ENCODE measurements around the gene CSN2.
"Not testable (repeated sequence)": the region's sequence is repeated elsewhere in the genome, so short reads cannot be mapped to it uniquely, and the experiment has no call there.

The CSN2 gene, protein sequence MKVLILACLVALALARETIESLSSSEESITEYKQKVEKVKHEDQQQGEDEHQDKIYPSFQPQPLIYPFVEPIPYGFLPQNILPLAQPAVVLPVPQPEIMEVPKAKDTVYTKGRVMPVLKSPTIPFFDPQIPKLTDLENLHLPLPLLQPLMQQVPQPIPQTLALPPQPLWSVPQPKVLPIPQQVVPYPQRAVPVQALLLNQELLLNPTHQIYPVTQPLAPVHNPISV

DNA sequence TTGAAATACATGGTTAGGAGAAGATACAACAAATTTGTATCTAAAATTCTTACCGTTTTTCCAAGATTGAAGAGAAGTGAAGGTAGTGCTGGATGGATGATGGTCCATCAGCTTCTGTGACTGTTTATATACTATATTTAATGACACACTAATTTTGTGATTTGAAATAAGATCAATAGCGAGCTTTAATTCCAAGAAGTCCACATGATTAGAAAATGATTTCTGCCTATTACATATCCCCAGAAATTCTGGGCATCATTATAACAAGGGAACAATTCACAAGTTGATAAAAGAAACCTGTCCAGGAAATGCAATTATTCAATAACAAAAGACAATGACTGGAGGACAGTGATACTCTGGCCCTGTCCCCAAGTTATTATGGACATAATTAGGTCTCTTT lies at the start of gene CSN2:
Gene CSN2, minus strand, starts transcription at position 101 of the 400 bp plus-strand sequence. CDS start 4,733 bp downstream, outside the sequence.
- no peak for DNase-seq

DNA sequence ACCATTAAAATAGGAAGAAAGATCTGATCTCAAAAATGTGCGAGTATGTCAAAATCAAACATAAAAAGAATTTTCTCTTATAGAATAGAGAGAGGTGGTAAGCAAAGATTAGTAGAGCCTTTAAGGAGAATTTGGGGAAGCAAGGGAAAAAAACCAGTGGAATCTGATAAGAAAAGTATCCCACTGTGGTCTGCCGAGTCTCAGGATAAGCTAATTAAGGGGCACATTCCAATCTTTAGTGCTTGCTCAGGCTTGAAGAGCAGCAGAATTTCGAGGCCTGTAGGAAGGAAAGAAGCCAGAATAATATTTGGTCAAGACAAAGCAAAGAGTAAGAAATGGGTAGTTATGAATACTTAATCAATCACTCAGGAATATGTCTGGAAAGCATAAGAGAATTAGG lies 43.2 kb upstream of the CSN2 start:
- no peak for DNase-seq

DNA sequence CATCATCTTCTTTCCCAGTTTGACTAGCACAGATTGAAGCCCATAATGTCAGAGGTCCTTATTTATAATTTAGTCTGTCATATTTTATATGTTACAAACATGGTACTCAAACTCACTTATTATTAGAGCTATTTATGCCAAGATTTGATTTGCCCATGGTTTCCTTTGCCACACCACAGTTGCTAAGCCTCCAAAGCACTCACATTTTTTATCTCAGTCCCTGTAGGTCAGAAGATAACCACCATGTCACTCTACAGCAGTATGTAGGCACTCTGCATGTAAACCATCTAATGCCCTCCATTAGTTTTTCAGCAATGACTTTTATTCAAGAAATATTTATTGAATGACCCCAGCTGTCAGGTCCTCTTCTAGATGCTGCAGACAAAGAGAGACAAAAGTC lies 37.0 kb upstream of the CSN2 start:
- no peak for DNase-seq

DNA sequence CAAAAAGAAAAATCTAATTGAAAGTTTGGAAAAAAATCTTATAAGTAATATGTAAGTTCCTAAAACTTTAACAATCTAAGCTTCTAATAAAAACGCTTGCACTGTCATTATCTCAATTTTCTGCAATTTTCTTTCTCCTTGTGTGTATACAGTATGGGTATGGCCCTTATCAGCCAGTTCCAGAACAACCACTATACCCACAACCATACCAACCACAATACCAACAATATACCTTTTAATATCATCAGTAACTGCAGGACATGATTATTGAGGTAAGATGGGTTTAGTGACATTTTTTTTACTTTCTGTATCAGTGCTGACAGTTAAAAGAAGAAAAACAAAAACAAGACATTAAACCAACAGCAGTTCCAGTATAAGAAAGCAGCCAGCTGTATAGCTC lies 35.2 kb upstream of the CSN2 start:
- DNase-seq, result no peak

DNA sequence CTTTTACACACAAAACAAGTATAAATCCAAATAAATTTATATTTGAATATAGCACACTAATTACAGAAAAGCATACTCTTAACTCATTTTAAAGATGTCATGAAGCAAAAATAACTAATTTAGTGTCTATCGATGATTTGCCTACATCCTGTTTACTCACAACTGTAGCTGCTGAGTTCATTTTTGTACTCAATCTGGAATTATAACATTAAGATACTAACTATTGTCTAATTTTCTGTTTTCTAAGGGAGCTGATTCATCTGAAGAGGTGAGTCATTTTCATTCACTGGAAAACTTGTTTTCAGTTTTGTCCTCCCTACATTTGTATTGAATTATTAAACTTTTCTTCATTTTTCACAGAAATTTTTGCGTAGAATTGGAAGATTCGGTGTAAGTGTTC lies 33.9 kb upstream of the CSN2 start:
- DNase-seq, result no peak

DNA sequence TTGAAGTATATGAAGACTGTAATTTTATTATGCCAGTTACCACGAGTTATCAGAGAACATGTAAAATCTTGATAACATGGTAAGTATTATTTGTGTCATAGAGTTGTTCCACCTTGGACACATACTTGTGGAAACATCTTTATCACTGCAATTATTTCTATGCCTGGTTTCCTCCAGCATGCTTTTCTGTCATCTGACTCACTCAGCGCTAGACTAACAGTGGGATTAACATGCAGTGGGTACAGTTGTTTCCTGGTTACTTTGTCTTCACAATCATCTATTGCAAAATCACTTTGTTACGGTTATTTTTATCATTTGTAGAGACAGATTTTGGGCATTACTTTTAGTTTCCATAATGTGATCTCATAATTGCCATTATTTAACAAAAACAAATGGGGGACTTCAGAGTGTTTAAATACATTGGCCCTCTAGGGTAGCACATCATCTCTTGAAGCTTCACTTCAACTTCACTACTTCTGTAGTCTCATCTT lies 30.0 kb upstream of the CSN2 start, which contains the start of gene STATH:
Gene STATH, plus strand, starts transcription at position 441 of the 491 bp plus-strand sequence. CDS start 2,472 bp downstream, outside the sequence.
- no peak for DNase-seq

DNA sequence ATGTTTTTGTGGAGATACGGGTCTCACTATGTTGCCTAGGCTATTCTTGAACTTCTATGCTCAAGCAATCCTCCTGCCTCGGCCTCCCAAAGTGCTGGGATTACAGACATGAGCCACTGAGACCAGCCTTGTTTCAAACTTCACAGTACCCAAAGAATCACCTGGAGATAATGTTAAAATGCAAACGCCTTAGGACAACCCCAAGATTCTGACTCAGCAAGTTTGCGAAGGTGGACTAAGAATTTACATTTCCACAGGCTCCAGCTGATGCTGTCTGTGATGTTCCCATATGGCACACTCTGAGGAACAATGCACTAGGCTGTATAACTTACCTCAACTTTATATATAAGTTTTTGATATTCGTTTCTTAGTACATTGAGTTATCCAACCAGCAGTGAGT lies 29.3 kb upstream of the CSN2 start:
- DNase-seq, result no peak

DNA sequence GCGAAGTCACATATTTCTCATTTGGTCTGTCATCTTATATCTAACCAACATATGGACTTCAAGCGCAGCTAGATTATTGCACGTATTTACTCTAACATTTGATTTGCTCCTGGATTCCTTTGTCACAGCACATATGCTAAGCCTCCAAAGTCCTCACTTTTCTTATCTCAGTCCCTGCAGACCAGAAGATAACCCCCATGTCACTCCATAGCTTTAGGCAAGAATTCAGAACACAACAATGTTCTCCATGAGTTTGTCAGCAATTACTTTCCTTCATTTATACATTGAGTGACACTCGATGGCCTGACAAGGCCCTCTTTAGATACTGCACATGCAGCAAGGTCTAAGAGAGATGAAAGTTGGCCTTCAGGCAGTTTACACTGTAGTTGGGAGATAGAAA lies 25.5 kb upstream of the CSN2 start:
- no peak for DNase-seq

DNA sequence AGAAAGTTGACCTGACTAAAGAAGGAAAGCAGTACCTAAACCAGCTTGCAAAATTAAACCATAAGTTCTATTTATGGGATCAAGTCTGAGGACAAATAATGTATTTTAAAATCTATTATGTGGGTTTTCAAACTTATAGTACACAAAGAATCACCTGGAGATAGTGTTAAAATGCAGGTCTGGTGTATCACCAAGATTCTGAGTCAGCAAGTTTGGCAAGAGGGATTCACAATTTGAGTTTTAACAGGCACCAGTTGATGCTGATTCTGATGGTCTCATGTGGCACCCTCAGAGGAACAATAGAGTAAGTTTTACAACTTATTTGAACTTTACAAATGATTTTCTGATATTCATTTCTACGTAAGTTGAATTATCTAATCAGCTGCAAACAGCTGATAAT lies 21.1 kb upstream of the CSN2 start:
- no peak for DNase-seq

DNA sequence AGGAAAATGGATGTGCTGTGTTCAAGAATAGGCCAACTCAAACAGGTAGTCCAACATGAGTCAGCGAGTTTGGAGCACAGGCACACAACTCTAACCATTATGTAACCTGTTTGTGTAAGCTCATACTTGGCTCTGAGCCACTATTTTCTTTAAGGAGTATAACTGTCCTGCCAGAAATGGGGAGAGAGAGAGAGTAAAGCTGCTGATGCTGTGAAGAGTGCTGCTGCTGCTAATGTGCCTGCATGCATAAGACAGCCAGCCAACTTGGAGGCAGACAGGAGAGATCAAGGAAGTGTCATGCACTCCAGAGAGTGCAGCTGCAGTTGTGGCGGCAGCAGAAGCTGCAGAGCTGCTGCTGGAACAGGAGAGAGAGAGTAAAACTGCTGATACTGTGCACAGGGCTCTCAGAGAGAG lies 18.5 kb upstream of the CSN2 start:
- no peak for DNase-seq

DNA sequence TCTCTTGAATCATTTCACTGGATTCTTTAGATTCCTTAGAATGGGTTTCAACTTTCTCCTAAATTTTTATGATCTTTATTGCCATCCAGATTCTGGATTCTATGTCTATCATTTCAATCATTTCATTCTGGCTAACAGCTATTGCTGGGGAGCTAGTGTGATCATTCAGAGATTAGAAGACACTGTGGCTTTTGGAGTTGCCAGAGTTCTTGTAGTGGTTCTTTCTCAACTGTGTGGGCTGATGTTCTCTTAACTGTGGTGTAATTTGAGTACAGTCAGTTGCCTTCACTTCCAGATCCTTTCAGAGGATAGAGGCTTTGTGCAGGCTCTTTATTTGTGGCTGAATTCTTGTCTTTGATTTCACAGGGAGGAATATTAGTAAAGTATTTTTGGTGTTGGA lies 12.1 kb upstream of the CSN2 start:
- no peak for DNase-seq

DNA sequence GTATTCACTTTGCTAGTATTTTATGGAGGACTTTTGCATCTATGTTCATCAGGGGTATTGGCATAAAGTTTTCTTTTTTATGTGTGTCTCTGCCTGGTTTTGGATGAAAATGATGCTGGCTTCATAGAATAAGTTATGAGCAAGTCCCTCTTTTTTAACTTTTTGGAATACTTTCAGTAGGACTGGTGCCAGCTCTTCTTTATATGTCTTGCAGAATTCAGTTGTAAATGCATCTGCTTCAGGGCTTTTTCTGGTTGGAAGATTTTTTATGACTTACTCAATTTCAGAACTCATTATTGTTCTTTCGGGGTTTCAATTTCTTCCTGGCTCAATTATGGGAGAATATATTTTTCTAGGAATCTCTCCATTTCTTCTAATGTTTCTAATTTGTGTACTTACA lies 9.1 kb upstream of the CSN2 start:
- no peak for DNase-seq

DNA sequence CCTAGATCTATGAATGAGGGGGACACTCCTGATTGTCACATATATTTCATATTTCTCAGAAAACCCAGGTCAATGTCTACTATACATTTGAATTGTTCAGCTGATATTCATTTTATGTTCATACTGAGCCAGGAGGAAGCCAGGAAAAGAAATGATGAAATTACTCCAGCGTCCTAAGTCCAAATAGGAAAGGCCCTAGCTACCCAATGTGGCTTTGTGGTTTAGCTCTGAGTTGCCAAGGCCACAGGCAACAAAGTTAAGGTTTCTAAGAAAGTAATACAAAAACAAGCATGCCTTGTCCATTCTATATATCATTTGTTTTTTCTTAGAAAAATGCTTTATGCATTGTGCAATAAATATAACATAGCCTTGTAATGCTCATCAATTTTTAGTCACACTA lies 4.5 kb upstream of the CSN2 start:
- DNase-seq, result no peak

DNA sequence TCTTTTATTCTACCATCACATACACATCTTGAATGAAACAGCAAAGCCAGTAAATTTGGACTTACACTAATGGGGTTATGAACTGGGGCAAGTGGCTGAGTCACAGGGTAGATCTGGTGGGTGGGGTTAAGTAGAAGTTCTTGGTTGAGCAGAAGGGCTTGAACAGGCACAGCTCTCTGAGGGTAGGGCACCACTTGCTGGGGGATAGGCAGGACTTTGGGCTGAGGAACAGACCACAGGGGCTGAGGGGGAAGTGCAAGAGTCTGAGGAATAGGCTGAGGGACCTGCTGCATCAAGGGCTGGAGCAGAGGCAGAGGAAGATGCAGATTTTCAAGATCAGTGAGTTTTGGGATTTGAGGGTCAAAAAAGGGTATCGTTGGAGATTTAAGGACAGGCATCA lies 8.3 kb downstream of the CSN2 start:
- no peak for DNase-seq

DNA sequence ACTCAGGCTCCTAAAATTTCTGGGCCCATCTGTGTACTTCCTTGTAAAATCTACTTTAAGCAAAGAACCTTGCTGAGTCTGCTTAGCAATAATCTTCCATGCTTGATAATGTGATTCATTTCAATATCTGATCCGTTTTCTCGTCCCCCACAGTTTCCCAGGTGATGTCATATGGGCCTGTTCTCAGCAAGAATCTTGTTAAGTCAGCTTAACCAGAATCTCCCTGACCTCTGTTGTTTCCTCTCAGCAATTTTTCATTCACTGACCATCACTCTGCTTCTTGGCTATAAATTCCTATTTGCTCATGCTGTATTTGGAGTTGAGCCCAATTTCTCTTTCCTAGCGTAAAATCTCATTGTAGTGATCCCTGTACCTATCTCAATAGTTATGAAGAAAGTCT lies 13.9 kb downstream of the CSN2 start:
- DNase-seq, result no peak

DNA sequence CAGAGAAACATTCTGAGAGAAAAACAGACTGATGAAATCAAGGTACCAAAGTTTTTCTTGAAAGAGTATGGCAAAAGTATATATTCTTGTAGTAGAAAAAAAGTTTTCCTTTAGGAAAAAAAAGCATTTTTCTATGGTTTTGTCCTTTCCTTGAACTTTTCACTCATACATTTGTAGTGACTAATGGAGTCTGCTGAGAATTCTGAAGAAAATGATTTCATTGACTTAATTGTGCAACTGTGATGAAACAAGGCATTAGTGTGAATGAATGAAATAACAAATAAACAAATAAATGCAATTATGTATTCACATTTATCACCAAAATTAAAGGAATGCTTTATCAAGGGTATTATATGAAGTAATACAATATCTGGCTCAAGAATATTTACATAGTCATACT lies 29.0 kb downstream of the CSN2 start:
- no peak for DNase-seq

DNA sequence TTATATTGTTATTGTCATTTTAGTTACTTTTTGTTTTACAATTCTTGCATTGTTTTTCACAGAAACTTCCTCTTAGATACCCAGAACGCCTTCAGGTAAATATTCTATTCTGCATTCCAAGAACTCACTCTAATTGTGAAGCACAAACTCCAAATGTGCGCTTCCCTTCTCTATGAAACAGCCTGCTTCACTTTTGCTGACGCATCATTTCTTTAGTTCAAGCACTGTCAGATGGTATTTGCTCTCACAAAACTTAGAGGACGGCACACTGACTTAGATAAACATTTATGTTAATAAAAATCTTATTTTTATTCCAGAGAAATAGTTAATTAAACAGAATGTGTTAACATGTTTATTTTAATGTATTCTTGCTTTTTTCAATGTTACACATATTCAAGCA lies 31.4 kb downstream of the CSN2 start:
- no peak for DNase-seq

DNA sequence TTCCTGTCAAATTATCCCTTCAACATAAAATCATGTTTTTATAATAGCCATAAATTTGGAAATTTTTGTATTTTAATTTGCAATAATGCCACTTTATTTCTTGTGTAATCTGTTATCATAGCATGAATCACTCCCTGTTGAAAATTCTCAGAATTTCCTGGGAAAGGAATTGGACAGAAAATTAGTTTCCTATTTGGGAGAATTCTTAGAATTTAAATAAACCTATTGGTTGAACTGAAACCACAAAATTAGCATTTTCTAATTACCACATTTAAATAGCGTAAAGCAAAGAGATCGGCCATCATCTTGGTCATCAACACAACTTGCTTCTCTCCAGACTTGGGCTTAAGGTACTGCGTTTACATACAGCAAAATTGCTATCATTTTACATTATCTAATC lies 34.8 kb downstream of the CSN2 start, which contains the start of gene CSN1S1:
Gene CSN1S1, plus strand, starts transcription at position 301 of the 400 bp plus-strand sequence. CDS start 1,488 bp downstream, outside the sequence.
- DNase-seq, result no peak

DNA sequence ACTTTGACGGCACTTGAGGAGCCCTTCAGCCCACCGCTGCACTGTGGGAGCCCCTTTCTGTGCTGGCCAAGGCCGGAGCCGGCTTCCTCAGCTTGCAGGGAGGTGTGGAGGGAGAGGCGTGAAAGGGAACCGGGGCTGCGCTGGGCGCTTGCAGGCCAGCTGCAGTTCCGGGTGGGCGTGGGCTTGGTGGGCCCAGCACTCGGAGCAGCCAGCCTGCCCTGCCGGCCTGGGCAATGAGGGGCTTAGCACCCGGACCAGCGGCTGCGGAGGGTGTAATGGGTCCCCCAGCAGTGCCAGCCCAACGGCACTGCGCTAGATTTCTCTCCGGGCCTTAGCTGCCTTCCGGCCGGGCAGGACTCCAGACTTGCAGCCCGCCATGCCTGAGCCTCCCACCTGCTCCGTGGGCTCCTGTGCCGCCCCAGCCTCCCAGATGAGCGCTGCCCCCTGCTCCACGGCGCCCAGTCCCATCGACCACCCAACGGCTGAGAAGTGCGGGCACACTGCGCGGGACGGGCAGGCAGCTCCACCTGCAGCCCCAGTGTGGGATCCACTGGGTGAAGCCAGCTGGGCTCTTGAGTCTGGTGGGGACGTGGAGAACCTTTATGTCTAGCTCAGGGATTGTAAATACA lies 41.6 kb downstream of the CSN2 start:
- DNase-seq, result not testable (repeated sequence)

DNA sequence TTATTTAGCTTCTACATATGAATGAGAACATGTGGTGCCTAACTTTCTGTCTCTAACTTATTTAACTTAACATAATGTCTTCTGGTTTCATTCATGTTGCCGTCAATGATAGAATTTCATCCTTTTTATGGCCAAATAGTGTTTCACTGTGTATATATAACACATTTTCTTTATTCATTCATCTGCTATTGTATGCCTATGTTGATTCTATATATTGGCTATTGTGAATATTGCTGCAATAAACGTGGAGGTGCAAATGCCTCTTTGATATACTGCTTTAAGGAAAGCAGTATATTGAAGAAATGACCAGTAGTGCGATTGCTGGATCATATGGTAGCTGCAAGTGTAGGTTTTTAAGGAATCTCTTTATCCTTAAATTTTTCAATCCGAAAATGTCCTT lies 44.7 kb downstream of the CSN2 start:
- no peak for DNase-seq

DNA sequence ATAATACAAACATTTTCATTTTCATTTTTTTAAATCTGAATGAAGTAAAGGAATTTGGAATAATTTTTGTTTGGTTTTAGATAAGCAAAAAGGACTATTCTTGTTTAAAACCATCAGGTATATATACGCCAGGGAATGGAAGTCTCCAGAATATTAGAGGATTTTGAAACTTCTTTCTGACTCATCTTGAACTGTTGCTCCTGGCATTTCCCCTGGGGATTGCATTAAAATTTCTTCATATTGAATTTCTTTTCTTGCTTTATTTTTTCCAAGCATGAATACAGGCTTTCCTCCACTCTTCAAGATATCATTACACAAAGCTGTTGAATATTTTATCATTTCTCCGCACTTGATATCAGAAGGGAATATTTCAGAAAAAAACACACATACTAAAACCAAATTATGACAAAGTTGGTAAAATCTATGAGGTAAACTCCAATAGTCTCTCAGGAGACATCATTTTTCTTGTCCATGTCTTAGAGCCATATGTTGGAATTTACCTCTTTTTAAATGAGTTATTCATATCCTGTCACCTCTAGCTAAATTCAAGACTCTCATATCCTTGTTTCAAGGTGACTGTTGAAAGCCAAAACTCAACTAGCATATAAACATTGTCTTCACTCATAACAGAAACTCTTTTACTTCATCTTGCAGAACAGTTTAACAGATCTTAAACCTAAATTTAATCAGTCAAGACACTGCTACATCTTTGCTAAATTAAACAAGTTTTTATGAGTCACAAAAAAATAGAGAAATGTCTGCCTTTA lies 55.3 kb downstream of the CSN2 start:
- DNase-seq, result no peak

DNA sequence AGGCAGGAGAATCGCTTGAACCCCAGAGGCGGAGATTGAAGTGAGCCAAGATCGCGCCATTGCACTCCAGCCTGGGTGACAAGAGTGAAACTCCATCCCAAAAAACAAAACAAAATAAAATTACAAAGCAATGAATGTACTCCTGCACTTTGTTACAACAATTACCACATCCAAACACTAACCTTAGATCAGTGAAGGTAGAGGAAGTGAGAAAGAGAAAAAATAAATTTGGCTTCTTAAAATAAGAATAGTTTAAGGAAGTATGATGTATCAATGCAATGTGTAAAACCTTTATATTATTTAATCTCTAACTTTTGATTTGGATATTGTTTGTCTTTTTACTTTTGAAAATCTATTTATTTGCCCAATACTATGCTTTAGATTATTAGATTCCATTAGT lies 56.3 kb downstream of the CSN2 start:
- no peak for DNase-seq

DNA sequence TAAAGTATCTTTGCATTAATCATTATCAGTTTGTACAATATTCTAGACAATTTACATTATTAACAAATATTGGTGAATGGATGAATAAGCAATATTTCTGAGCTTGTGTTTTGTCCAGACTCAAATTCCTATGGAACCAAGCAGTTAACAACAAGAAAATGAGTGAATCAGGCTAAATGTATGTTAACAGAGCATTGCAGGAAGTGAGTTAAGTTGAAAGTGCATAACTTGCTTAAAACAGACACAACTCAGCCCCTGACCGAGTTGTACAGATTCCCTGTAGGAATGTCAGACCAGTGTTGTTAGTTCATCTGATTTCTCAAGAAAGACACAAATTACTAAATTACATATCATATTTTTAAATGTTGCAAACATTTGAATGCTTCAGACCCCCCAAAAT lies 58.4 kb downstream of the CSN2 start:
- DNase-seq, result no peak

All from cortex of kidney (tissue), 1 donor.